HG03045 (cell line): Measurements from ENCODE around the gene HIGD1A.

Experiments
- ATAC-seq: cut with Tn5 transposase; IDR thresholded peaks from one replicate; pipeline ENCODE4 v1.9.1; 2021; ENCODE audit warnings: mild to moderate bottlenecking, moderate library complexity; ENCODE audit not compliant: unreplicated experiment

HIGD1A gene

DNA sequence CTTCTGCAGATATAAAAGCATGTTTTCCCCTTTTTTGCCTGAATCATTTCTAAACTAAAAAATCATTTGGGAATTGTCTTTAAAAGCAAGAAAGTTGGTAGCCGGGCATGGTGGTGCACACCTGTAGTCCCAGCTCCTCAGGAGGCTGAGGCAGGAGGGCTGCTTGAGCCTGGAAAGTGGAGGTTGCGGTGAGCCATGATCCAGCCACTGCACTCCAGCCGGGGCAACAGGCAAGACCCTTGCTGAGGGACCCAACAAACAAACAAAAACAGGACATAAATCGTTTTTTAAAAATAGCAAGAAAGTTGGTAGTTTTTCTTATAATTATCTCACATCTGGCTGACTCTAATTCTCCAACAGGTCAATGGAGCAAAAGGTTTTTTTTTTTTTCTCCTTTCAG lies 2.5 kb downstream of the HIGD1A start:
- ATAC-seq = no peak

DNA sequence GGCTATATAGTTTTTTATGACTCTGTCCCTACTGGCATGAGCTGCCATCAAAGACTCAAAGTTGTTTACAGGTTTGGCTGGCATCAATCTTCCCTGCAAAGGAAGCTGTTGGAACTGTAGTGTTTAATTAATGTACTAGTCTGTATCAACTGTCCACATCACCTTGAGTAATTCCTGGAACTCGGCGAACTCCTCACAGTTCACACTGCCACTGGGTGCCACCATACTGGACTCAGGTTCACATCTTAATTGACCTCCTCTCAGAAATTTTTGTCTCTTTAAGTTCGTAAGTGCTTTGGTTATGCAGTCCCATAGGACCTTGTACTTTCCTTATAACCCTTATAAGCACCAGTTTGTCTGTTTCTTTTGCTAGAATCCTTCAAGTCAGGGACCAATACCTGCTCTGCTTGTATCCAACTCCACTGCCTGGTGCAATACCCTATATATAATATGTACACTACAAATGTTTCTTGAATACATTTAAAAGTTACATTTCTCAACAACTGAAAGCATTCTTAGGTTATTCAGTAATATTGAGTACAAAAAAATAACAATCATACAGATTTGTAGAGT lies 3.2 kb downstream of the HIGD1A start:
- no peak for ATAC-seq

DNA sequence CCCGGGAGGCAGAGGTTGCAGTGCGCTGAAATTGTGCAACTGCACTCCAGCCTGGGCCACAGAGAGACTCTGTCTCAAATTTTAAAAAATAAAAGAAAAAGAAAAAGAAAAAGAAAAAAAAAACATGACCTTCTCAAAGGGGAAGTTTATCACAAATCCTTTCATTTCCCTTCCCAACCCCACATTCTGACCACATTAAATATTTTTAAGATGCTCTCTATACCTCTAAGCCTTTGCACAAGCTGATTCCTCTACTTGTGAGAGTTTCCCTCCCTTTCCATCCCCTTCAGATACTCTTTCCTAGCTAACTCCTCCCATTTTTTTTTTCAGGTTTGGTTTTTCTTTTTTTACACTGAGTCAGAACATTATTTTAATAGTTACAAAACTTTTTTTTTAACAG lies 4.0 kb downstream of the HIGD1A start:
- no peak for ATAC-seq

DNA sequence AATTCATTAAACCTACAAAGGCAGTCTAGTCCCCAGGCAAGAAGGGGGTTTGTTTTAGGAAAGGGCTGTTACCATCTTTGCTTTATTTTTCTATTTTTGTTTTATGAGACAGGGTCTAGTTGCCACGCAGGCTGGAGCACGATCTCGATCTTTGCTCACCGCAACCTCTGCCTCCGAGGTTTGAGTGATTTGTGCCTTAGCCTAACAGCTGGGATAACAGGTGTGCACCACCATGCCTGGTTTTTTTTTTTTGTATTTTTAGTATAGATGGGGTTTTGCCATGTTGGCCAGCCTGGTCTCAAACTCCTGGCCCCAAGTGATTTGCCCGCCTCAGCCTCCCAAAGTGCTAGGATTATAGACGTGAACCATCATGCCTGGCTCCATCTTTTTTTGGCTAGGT lies 4.9 kb downstream of the HIGD1A start:
- no peak for ATAC-seq

DNA sequence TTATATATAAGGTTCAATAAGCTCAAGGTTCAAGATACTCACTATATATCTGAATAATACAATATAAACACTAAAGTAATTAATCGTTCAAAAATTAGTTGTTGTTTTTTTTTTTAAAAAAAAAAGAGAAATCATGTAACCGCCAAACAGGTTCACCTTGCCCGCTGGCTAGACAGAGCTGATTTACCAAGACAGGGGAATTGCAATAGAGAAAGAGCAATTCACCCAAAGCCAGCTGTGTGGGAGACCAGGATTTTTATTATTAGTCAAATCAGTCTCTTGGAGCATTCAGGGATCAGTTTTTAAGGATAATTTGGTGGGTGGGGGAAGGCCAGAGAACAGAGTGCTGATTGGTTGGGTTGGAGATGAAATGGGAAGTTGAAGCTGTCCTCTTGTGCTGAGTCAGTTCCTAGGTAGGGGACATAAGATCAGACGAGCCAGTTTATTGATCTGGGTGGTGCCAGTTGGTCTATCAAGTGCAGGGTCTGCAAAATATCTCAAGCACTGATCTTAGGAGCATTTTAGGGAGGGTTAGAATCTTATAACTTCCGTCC lies 7.9 kb downstream of the HIGD1A start:
- ATAC-seq = no peak

DNA sequence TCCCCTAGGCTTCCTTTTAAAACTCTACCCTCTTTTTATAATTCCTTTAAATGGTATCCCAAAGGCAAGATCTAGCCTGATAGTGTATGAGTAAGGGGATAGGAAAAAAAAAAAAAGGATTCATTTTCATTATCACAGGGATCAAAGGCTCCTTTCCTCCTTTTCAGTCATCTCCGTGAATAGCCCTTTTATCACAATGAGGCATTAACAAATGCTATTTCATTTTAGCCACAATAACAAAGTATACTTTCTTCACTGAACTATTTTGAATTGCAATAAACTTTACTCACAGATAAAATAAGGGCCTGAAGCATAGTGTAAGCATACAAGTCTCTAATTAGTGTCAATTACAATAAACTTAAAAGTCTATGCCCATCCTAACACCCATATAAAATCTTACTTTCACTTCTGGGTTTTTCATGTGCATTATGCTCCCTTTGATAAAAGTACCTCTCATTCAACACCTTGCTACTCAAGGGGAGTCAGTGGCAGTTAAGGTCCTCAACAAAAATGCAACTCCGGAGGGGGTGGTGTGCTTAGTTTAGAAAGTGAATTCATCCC lies 8.6 kb downstream of the HIGD1A start:
- no peak for ATAC-seq

DNA sequence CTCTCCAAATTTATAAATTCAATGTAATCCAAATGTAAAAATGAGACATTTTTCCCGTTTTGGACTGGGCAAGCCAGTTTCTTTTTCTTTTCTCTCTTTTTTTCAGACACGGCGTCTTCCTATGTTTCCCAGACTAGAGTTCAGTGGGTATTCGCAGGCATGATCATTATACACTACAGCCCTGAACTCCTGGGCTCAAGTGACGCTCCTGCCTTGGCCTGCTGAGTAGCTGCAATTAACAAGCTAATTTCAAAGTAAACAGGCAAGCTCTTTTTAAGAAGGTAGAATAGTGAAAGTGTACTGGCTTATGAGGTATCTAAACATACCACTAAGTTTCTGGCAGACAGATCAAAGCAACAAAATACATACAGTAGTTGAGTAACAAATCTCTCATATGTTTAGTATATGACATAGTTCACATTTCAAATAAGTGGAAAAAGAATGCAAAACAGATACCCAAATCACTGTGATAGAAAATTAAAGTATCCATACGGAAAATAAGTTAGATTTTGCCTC lies 13.5 kb downstream of the HIGD1A start:
- no peak for ATAC-seq

DNA sequence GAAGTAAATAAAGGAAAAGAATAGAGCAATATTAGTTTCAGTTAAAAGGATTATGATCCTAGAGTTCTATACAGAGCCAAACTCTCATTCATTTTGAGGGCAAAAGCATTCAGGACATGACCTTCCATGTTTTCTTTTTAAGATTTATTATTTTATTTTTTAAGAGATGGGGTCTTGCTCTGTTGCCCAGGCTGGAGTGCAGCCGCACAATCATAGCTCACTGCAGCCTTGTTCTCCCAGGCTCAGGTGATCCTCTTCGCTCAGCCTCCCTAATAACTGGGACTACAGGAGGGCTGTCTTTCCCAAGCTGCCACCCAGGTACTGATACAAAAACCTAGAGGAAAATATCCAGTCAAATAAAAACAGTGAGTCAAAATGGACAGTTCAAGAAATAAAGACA lies 17.7 kb downstream of the HIGD1A start:
- no peak for ATAC-seq

DNA sequence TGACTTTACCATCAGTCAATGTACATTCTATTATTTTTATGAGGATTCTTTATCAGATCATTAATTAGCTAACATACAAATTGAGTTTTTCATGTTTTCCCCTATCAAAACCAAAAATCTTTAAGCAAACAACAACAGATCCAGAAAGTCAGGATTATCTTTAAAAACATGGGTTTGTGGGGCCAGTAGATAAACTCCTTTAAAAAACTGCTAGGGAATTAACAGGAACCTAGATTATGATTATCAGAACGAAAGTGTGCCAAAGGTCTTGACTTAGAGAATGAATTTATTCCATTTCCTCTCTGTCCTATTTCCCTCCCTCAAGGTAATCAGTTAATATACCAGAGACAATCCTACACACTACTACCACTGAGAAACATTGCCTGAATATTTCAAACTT lies 18.1 kb downstream of the HIGD1A start:
- no peak for ATAC-seq

DNA sequence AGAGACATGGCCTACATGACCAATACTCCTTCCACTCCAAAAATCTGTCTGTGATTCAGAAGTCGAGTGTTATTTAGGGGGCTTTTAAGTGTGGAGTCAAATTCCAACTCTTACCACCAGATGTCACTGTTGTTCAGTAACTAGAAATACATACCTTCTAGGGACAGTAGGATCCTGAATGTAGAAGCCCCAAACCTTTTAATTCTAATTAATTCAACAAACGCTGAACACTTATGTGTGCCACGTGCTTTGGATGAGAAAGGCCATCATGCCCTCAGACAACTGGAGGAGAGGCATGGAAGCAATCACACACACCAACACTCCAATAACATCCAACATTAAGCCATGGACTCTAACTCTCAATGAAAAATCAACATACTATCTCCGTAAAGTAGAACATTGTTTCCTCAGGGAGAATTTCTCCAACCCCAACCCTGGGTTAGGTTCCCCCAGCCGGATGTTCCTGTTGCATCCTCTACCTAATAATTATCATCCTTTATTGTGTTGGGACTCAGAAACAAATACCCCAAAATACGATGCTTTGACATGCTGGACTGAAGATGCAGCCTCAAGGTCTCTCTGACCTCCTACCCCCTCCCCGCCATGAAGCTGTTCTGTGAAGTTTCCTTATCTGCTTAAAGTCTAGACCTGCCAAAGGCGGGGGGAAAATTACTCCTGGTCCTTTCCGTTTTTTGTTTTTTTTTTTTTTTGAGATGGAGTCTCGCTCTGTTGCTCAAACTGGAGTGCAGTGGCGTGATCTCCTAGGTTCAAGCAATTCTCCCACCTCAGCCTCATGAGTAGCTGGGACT lies 23.2 kb downstream of the HIGD1A start:
- peak; percentile 68 for ATAC-seq

DNA sequence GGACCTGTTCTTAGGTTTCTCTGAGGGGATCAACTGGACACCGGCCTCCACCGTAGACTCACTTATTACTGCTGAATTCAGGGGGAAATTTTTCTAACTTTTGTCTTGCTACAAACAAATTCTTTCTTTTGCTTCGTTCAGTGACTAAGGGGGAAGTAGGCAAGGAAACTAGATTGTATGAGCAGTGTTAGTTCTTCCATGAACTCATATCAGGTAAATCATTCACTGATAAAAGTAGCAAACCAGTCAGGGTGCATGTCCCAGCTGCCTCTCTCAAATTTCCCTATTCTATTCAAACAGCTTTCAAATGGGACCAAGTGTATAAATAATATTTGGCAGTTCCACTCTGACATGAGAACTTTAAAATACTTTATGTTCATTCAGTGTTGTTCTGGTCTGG lies 23.9 kb downstream of the HIGD1A start:
- ATAC-seq = no peak

DNA sequence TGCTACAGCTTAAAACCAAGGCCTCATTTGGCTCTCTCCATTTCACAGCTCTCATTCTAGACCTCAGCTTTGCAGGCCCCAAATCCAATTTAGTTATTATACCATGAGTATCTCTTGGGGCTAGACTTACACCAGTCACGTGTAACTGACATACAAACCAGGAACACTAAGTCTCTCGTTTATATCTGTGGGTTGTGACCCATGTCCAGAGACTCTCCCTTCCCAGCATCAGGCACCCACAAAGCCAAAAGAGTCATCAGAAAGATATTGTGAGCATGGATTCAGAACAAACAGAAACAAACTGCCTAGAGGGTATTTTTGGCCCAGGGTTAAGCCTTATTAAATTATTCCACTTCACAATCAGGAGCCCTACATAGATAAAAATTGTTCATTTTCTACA lies 25.6 kb downstream of the HIGD1A start:
- no peak for ATAC-seq

DNA sequence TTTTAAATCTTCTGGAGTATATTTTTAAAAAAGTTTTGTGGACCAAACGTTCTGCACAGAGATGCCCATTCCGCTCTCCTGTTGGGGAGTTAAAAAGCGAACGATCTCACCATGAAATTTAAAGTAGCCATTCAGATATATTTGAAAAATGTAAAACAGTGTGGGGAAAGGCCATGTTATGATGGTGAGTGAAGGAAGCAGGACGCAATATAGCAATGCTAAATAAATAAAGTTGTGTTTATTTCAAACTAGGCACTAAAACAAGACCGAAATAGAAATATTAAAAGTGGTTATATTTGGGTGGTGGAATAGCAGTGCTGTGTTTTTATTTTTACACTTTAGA lies 30.9 kb downstream of the HIGD1A start:
- peak; percentile 9 for ATAC-seq

DNA sequence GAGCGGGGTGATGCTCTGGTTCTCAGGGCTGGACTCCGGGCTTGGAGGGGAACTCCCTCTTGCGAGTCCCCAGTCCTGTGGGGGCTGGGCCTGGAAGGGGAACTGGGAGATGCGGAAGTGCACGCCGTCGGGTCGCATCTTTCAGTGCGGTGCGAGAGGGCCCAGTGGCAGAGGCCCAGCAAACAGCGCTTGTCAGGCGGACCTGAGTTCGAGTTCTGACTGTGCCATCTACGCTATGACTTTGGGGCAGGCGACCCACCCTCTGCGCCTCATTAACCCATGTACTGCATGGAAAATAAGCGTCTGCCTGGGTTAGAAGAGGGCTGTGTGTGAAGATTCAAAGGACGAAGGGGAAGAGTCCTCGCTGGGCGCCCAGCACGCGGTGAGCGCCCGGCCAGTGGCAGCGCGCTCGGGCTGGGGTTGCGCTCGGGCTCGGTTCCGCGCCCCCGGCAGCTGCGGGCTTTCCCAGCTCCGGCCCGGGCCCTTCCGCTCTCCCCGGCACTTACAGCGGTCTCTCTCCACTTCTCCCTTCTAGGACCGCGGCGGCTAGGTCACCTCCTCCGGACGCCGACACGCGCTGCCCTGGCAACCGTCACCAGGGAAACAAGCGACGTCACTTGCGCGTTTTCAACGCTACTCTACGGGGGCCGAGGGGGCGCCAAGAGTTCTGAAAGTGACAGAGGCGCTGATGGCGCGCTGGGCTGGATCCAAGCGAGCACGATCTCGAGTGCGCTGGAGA lies 31.5 kb downstream of the HIGD1A start, which contains the start of gene CCDC13:
TSS of gene CCDC13 (minus strand) at position 584 of the 739 bp plus-strand sequence. CDS start 14,908 bp downstream, outside the sequence.
- peak; percentile 99 for ATAC-seq

DNA sequence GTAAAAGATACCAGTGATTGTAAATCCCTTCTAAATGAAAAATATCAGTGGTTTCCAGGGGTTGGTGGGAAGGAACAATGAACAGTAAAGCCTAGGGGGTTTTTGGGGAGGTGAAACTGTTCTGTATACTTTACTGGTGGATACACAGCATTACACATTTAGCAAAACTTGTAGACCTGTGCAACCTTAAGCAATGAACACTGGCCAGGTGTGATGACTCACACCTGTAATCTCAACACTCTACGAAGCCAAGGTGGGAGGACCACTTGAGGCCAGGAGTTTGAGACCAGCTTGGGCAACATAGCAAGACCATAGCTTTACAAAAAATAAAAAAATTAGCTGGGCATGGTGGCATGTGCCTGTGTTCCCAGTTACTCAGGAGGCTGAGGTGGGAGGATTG lies 33.0 kb downstream of the HIGD1A start:
- no peak for ATAC-seq

DNA sequence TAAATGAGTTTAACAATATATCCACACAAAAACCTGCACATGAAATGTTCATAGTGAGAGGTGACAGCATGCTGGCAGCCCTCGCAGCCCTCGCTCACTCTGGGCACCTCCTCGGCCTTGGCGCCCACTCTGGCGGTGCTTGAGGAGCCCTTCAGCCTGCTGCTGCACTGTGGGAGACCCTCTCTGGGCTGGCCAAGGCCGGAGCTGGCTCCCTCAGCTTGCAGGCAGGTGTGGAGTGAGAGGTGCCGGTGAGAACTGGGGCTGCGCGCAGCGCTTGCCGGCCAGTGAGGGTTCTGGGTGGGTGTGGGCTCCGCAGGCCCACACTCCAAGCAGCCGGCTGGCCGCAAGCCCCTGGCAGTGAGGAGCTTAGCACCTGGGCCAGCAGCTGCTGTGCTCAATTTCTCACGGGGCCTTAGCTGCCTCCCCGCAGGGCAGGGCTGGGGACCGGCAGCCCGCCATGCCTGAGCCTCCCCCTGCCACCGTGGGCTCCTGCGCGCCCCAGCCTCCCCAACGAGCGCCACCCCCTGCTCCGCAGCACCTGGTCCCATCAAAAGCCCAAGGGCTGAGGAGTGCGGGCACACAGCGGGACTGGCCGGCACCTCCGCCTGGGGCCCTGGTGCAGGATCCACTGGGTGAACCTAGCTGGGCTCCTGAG lies 34.7 kb downstream of the HIGD1A start:
- ATAC-seq = no peak

DNA sequence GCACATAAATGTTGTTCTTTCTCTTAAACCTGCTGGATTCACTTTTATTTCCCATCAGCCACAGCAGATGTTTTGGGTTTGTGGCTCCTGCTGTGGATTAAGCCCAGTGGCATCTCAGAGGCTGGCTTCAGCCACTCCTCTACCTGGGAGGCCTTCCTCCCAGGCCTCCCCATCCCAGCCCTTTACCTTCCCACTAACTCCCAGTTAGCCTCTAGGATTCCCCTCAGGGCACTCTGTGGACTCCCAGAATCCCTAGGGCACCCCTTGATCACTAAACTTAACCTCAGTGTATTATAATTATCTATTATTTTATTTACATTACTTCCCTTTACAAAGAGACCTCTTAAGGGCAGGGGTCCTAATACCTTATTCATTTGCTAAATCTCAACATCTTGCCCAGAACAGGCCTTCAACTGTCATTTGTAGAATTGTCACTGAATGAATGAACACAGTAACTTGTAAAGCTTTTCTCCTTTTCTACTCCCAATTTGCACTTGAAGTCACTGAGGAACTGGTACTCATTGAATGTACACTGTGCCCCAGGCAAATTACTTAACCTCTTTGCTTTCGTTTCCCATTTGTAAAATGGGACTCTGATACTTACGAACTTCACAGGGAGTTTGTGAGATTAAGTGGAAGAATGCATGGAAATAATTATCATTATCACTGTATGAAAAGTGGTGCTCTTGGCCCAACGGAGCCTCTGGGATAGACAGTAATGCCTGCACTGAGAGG lies 39.6 kb downstream of the HIGD1A start:
- ATAC-seq = no peak

DNA sequence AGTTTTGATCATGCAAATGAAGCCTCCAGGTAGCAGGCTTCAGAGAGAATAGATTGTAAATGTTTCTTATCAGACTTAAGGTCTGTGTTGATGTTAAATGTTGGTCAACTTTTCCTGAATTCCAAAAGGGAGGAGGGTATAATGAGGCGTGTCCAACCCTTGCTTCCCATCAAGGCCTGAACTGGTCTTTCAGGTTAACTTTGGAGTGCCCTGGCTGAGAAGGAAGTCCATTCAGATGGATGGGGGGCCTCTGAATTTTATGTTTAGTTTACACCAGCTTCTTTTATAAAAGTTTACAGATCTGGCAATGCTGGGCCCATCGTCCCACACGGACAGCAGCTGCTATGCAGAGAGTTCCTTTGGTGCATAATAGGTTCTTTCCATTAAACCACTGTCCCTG lies 40.2 kb downstream of the HIGD1A start:
- ATAC-seq = no peak

DNA sequence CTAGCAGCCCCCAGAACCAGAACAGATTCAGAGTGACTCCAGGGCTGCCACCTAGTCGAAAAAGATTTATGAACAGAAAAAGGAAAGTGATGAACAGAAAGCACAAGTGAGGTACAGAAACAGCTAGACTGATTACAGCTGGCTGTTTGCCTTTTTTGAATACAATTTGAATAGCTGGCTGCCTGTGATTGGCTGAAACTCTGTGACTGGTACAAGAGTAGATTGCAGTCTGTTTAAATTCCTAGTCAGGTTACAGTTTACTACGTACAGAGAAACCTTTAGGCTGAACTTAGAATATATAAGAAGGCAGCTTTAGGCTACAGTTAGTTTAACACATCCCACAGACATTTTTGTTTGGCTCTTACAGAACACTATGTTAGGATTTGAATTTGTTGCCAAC lies 41.3 kb downstream of the HIGD1A start:
- ATAC-seq = no peak
